Esophagus muscularis mucosa (tissue), 4 donors: ENCODE measurements around the gene PIGB. TPM values are rescaled to one million over a fixed set of nuclear protein-coding genes. Genes with fewer than 3 reads are reported as not detected.

ENCODE experiments used
- DNase-seq: peaks from one replicate; pipeline ENCODE4 v3.0.0-alpha.2; 2017; ENCODE audit errors: extremely low spot score
- H3K27ac ChIP-seq, 4 donors: fragments of 200-600 bp; sonication (generic); replicated peaks in 1 of 4; 1 replicate in 3 of 4; 2 replicates in 1 of 4; pipeline ENCODE4 v1.5.1; 2016 to 2019; ENCODE audit warnings: mild to moderate bottlenecking in 1 of 4
- H3K27me3 ChIP-seq, 4 donors: fragments of 200-600 bp; sonication (generic); one replicate each; pipeline versions ENCODE4 v1.5.1 to v1.6.0; 2016 to 2019
- H3K36me3 ChIP-seq, 4 donors: fragments of 200-600 bp; sonication (generic); one replicate each; pipeline ENCODE4 v1.5.1; 2016 to 2019
- H3K4me1 ChIP-seq, 4 donors: fragments of 200-600 bp; sonication (generic); one replicate each; pipeline ENCODE4 v1.5.1; 2016 to 2019
- H3K4me3 ChIP-seq, 4 donors: fragments of 200-600 bp; sonication (generic); 1 replicate in 2 of 4; 2 replicates in 2 of 4; pipeline ENCODE4 v1.5.1; 2016 to 2019; ENCODE audit warnings: mild to moderate bottlenecking in 4 of 4, moderate library complexity in 1 of 4
- H3K9me3 ChIP-seq, 4 donors: fragments of 200-600 bp; sonication (generic); 1 replicate in 3 of 4; 2 replicates in 1 of 4; pipeline ENCODE4 v1.5.1; 2016 to 2019
- EP300 ChIP-seq: sonication (generic); formaldehyde crosslinking; IDR thresholded peaks from one replicate; pipeline ENCODE4 v1.6.1; 2017; ENCODE audit warnings: antibody characterized with exemption
- POLR2A ChIP-seq: fragments of 450-650 bp; IDR thresholded peaks from one replicate; pipeline ENCODE4 v1.6.1; 2017; ENCODE audit warnings: antibody characterized with exemption, moderate library complexity, mild to moderate bottlenecking, low read depth
- POLR2AphosphoS5 ChIP-seq, 2 donors: sonication (generic); formaldehyde crosslinking; IDR thresholded peaks; one replicate each; pipeline ENCODE4 v1.6.1; 2017; ENCODE audit warnings: antibody characterized with exemption in 2 of 2
- WGBS: methylation state at CpG from one replicate; pipeline ENCODE4 v1.1.5; 2018; 5-methylcytosine and 5-hydroxymethylcytosine counted together
- intact Hi-C: fragments of 100-400 bp; cut with DNase I; formaldehyde crosslinking; loops from one replicate; pipeline ENCODE4 v1.15.1; 2023
- total RNA-seq, 4 donors: library from RNA; depleted of rRNA; stranded (reverse); fragments of >200 nt; gene quantifications; one replicate each; pipeline versions ENCODE4 v1.1.0 to v1.2.1, GENCODE V29; 2016
- TF ChIP-seq, protein P1 (sequence below), 3 experiments: fragments of 200-600 bp in 2 of 3; fragments of 450-650 bp in 1 of 3; sonication (generic) in 2 of 3; IDR thresholded peaks; one replicate each; pipeline ENCODE4 v1.5.1; 2017 to 2019; ENCODE audit warnings: antibody characterized with exemption in 3 of 3, mild to moderate bottlenecking in 2 of 3, moderate library complexity in 1 of 3

PIGB gene
- total RNA-seq, 4 donors from 2014 or later = 4.5 to 9.6 (median 6.5) TPM

DNA sequence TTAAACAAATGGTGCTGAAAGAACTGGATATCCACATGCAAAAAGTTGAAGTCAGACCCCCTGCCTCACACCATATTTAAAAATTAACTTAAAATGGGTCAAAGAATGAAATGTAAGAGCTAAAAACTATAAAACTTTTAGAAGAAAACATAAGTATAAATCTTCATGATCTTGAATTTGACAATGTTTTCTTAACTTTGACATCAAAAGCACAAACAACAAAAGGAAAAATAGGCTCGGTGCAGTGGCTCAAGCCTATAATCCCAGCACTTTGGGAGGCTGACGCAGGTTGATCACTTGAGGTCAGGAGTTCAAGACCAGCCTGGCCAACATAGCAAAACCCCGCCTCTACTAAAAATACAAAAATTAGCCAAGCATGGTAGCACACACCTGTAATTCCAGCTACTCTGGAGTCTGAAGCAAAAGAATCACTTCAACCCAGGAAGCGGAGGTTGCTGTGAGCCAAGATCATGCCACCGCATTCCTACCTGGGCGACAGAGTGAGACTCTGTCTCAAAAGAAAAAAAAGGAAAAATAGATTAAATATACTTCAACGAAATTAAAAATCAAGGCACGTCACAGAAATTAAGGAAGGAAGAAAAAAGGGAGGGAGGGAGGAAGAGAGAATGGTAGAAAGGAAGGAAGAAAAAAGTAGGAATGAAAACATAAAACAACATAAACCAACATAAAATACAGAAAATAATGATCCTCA lies 30.9 kb upstream of the PIGB start:
- TF ChIP-seq EP300 (no peak), POLR2AphosphoS5 (IDR thresholded peaks at IDR 0.05) (no peak), POLR2A (no peak)
- TF ChIP-seq, protein P1, sequence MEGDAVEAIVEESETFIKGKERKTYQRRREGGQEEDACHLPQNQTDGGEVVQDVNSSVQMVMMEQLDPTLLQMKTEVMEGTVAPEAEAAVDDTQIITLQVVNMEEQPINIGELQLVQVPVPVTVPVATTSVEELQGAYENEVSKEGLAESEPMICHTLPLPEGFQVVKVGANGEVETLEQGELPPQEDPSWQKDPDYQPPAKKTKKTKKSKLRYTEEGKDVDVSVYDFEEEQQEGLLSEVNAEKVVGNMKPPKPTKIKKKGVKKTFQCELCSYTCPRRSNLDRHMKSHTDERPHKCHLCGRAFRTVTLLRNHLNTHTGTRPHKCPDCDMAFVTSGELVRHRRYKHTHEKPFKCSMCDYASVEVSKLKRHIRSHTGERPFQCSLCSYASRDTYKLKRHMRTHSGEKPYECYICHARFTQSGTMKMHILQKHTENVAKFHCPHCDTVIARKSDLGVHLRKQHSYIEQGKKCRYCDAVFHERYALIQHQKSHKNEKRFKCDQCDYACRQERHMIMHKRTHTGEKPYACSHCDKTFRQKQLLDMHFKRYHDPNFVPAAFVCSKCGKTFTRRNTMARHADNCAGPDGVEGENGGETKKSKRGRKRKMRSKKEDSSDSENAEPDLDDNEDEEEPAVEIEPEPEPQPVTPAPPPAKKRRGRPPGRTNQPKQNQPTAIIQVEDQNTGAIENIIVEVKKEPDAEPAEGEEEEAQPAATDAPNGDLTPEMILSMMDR (IDR thresholded peaks at IDR 0.05) = no peak
- DNase-seq = peak; percentile 26
- Histone ChIP-seq H3K27ac (peak overlapping the region in 3 of 4 donors; percentile 88 to 98 (median 89)), H3K9me3 (no peaks in the 10 kb centered on the region), H3K27me3 (no peaks in the 10 kb centered on the region), H3K36me3 (peaks cover 0 to 3% (median 0%) of the 10 kb centered on the region in 4 donors), H3K4me3 (peak overlapping the region; percentile 72 to 98 (median 83)), H3K4me1 (peaks cover 8 to 43% (median 29%) of the 10 kb centered on the region in 4 donors)
- WGBS = 87% methylated on average over 8 of the region's 8 CpGs
- intact Hi-C loops = no loop called here

DNA sequence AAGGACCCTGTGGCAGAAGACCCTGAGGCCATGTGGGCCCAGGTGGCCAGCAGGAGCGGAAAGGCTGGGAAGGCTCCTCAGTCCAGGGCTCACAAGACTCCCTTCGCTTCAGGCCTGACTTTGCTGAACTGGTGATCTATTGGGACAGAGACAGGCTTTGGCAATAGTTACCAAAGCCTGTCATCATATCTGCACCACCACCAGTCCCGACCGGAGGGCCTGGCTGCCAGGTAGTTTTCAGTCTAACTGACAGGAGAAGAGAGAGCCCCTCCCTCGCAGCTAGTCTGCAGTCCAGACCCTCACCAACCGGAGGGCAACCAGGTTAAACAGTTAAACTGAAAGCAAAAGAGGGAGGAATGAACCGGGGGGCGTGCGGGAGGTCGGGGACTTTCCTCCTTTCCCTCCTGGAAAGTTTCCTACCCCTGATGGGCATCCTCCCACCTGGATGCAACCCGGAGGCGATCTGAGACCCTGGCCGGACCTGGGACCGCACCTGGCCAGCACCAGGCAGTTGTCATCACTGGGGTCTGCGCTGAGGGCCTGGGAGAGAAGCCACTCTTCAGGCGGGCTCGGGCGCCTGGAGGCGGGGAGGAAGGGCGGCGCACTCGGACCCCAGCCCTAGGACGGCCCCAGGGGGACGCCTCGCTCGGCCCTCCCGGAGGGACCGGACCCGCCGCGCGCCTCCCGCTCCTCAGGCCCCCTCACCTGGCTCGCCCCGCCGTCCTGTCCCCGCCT lies 29.8 kb upstream of the PIGB start:
- 9% methylated on average over 12 of the region's 37 CpGs for WGBS
- TF ChIP-seq, protein P1 (IDR thresholded peaks at IDR 0.05) = no peak
- TF ChIP-seq EP300 (no peak), POLR2AphosphoS5 (IDR thresholded peaks at IDR 0.05) (peak in 1 of 2 donors; percentile 21), POLR2A (no peak)
- DNase-seq = no peak

DNA sequence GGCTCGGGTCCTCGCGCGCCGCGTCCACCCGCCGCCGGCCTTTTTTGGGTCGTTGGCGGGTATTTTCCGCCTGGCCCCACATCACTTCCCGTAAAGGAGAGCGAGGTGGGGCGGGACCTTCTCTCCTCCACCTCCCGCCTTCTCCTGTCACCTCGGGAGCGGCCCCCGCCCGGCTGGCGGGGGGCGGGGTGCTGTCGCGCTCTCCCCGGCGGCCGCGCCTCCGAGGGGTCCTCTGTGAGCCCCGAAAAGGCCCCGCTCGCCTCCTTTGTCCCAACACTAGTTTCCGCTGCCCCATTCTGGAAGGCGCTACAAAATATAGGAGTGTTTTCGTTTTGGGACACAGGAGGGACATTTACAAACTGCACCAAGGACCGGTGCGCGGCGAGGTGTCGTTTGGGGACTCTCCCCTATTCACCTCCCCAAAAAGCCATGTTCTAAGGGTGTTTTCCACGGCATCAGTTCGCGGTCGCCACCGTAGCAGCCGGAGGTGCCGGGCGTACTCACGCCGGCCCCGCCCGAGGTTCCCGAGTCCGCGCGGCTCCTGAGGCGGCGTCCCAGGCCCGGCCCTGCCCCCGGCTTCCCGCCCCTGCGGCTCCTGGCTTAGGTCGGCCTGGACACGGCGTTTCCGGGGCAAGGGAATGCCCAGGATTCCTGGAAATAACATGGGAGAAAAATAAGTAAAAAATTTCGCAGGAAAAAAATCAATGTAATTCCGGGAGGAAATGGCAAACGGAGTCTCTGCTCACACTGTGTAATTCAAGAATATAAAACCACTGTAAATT lies 29.1 kb upstream of the PIGB start, which contains the start of gene RAB27A:
Gene RAB27A, minus strand, starts transcription at position 68 of the 782 bp plus-strand sequence. CDS start 54,879 bp downstream, outside the sequence.
- intact Hi-C loops = loop anchor here (1.0 kb wide), 1 partner anchor 73 kb away; no protein-coding TSS in a partner anchor
- TF ChIP-seq POLR2A = peak; percentile 22
- peak; percentile 46 for TF ChIP-seq EP300
- TF ChIP-seq POLR2AphosphoS5 (IDR thresholded peaks at IDR 0.05) = peak; percentile 59 to 64
- TF ChIP-seq, protein P1 (IDR thresholded peaks at IDR 0.05) = no peak
- H3K27ac ChIP-seq = peak within 1 kb of the TSS; percentile 88 to 98 (median 90)
- H3K9me3 ChIP-seq = no peaks in the 10 kb centered on the region
- H3K4me1 ChIP-seq = peaks cover 8 to 31% (median 21%) of the 10 kb centered on the region in 4 donors
- peaks cover 0 to 3% (median 0%) of the 10 kb centered on the region in 4 donors for H3K36me3 ChIP-seq
- 1% methylated on average over 53 of the region's 69 CpGs for WGBS
- H3K27me3 ChIP-seq = no peaks in the 10 kb centered on the region
- peak within 1 kb of the TSS; percentile 72 to 98 (median 83) for H3K4me3 ChIP-seq
- no peak for DNase-seq

More for the DNA sequence above, 29.8 kb upstream of the PIGB start:
- H3K27ac ChIP-seq = peak overlapping the region; percentile 88 to 98 (median 90)
- peaks cover 0 to 3% (median 0%) of the 10 kb centered on the region in 4 donors for H3K36me3 ChIP-seq
- intact Hi-C loops = no loop called here
- H3K4me1 ChIP-seq = peaks cover 8 to 38% (median 27%) of the 10 kb centered on the region in 4 donors
- no peaks in the 10 kb centered on the region for H3K9me3 ChIP-seq
- peak overlapping the region; percentile 72 to 98 (median 83) for H3K4me3 ChIP-seq
- no peaks in the 10 kb centered on the region for H3K27me3 ChIP-seq

DNA sequence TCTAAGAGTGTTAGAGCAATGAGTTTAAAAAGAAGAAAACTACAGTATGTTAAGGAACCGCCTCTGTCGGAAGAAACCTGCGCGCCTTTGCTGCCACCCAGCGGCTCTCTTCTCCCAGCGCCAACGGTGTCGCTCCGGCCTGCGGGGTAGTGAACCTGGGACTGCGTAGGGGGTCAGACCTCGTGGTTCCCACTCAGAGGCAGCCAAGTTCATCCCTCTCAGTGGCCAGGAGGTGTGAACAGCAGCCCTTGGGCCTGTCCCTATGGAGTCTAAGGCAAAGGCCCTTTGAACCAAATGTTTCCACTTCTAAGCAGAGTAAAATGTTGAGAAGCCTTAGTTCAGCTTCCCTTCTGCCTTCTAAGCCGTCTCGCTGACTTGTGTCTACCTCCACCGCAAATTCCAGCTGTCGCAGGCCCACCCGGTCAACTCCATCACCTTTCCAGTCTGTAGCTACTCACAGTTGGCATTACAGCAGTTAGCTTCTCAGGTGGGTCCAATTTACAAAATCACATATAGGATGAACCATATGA lies 28.4 kb upstream of the PIGB start:
- intact Hi-C loops = loop anchor here (1.0 kb wide), 1 partner anchor 73 kb away; no protein-coding TSS in a partner anchor

More for the DNA sequence above, 28.4 kb upstream of the PIGB start:
- H3K27me3 ChIP-seq = no peaks in the 10 kb centered on the region
- TF ChIP-seq POLR2AphosphoS5 (IDR thresholded peaks at IDR 0.05) = peak in 1 of 2 donors; percentile 38
- TF ChIP-seq, protein P1 (IDR thresholded peaks at IDR 0.05) = peak; percentile 87 to 95 (median 92)
- TF ChIP-seq POLR2A = no peak
- TF ChIP-seq EP300 = no peak
- peak overlapping the region; percentile 72 to 98 (median 83) for H3K4me3 ChIP-seq
- peaks cover 0 to 3% (median 0%) of the 10 kb centered on the region in 4 donors for H3K36me3 ChIP-seq
- H3K4me1 ChIP-seq = peaks cover 8 to 30% (median 18%) of the 10 kb centered on the region in 4 donors
- H3K27ac ChIP-seq = peak overlapping the region; percentile 88 to 98 (median 90)
- 23% methylated on average over 17 of the region's 17 CpGs for WGBS
- H3K9me3 ChIP-seq = no peaks in the 10 kb centered on the region
- DNase-seq = peak; percentile 95
